ENCODE results near the gene PDE4D.

Gene PDE4D

DNA sequence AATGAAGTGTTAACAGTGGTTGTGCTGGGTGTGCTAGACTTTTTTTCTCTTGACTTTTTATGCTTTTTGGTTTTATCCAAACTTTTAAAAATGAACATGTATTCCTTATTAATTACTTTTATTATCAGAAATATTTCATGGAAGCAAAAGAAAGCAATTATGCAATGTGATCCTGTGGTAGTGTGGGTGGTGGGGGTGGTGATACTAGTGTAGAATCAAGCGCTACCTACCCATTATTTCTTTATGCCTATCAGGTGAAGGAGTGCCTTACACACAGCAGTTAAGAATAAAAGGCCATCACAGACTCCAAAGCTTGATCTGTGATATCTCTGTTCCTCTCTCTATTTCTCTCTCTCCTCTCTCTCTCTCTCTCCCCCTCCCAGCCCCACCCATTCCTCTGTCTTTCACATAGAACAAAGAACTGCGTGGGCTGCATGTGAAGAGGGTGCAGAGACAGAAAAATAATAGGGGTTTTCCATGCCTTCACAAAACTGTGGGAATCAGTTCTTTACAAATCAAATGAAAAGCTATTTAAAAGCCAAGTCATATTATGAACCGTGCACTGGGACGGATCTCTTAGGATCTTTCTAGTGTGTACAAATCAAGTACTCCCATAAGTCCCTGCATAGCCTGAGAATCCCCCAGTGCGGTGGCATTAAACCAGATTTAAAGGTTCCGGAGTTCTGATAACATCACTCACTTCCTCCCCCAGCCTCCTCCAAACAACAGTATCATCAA lies 959.5 kb downstream of the PDE4D start:
- peak; percentile 64 for DNase-seq

DNA sequence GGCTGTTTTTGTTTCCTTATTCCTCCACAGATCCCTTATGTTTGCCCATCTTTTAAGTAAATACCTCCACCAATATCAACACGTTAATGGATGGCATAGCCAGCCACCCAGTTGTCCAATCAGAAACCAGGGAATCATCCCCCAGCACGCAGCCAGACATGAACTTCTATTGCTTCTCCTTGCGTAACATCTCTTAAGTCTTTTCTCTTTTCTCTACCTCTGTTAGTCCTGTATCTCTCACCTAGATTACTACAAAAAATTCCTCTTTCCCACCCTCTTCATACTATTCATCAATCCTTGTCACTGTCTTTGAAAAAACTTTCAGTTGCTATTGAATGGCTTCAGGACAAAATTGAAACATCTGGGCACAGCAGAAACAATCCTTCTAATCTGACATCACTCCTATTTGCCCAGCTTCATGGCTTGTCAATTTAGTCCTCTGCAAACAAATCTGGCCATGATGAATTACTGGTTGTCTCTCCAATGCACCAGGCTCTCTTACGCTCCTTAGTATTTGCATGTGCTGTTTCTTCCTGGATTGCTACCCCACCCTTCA lies 961.4 kb downstream of the PDE4D start:
- no peak for DNase-seq

DNA sequence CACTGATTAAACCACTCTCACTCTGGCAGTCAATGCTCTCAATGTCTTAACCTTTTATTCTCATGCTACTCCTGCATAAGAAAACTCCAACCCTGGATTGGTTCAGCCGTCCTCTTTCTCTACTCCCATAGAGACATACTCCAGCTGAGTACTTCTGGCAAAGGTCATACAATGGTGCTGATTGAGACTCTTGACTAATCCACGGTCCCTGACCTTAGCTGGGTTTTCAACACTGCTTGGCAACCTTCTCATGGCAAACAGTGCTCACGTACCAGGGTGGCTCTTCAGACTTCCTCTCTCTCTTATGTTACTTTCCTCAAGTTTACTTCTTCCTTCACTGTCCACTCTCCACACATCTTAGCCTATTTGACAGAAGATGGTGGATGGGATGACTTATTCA lies 963.0 kb downstream of the PDE4D start:
- no peak for DNase-seq

DNA sequence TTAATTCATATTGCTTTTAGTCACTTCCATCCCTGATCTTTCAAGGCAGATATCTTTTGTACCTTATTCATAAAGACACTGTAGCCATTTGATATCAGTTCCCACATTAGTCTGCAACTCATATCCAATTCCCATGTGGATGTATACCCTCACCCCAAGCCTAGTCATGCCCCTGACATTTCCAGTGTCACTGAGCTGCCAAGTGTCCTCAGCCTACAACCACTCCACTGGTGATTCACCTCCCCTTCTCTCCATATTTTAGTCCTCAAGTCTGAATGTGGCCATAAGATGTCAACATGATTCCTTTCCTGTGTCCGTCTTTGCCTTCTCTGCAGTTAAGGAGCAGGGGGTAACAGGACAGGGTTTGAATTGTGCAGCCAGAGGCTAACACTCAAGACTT lies 963.8 kb downstream of the PDE4D start:
- DNase-seq, result no peak

DNA sequence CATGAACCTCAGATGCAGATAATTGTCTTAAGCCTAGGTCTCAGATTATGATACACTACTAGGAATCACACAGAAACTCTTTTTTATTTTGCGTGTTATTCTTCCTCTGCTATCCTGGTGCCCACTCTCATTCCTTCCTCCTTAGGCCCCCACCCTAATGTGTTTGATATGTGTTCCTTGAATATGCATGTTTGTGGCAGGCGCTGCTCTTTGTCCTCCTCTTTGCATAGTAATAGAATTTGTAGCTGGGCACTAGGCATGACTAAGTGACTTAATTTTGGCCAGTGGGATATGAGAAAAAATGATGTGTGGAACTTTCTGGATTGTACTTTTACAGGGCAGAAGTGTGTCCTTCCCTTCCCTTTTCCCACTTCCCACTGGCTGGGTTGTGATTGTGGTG lies 965.6 kb downstream of the PDE4D start:
- no peak for DNase-seq

DNA sequence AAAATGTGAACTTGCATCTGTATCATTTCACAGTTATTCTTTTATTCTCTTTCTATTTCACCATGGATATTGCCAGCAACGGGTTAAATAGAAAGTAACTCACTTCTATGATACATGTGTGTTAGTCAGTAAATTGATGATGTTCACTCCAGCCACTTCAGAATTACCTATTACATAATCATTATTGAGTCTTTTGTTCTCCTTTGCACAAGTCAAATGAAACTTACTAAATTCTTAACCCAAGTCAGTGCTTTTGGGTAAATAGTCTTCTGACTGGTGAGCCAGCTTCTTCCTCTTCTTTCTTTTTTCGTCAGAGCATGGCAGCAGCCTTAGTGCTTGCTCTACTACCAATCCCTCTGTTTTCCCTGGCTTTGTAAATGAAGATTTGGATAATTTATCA lies 966.3 kb downstream of the PDE4D start:
- DNase-seq, result no peak

- DNase-seq, result no peak
Measured at GRCh38 chr5:58926541-58926935, 967.0 kb downstream of the PDE4D start.

DNA sequence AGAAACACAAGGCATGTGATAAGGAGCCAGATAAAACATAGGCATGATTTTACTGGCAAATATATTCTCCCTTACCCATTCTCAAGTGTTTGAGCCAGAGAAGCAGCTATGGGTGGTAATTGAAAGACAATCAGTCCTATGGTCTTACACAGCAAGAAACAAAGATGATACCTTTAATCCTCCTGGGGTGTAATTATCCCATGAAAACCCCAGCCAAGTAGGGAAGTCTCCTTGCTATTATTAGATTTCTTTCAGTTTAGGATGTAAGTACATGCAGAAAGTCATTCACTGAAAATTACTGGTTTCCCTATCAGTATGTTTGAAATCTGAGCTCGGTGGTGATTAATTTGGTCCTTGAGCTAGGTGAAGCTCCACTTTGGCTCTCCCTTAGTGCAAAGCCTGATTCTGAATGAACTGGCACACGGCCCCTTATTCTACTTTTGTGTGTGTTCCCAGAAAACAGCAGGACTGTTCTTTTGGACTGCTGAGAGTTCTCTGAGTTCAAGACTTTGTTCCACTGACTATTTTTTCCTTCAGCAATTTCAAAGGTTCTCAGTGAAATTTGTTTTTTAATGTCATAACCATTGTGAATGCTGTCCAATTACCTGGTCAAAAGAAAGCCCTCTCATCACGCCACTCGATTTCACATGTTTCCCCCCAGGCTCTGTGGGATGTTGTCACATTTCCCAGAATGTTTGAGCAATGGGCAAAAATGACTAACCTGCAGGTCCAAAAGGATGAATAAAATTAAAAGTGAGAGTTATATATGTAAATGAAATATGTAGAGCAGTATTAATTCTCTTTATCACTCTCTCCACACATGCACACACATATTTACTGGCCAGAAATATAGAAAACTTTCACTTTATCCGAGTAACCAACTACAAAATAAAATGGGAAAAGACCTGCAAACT lies 967.6 kb downstream of the PDE4D start:
- no peak for DNase-seq

GRCh38 chr5:58924306-58924705 lies 969.2 kb downstream of the PDE4D start:
- DNase-seq, result no peak

- no peak for DNase-seq
Measured at GRCh38 chr5:58923355-58923754, 970.2 kb downstream of the PDE4D start.

DNA sequence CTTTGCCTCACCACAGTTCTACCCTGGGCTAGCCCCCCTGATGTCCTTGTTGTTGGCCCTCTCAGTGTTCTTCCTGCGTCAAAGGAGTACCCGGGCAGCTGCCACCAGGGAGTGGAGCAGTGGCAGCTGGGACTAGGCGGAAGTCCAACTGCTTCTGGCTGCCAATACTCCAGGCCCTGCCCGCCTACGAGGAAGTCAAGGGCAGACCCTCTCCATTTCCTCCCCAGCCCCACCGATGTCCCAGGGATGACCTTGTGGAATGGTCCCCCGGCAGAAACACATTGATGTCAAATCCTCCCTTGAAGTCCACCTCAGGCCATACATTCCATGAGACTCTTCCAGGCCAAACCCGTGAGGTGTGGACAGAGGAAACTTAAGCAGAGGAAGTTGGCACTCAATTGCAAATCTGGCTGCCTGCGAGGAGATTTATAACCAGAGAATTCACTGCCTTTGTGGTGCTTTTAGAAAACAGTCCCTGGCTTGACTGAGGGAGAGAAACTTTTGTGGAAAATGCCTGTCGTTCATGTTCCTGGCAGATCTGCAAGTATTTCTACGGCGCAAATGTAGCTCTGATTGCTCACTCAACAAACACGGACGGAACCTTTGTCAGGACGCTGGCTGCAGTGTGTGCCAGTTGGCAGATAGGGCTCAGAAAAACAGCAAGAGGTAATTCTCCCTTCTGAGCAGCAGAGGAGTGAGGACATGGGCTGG lies 970.9 kb downstream of the PDE4D start:
- DNase-seq, result no peak

- no peak for DNase-seq
Measured at GRCh38 chr5:58921159-58921558, 972.4 kb downstream of the PDE4D start.

- no peak for DNase-seq
Measured at GRCh38 chr5:58919833-58920232, 973.7 kb downstream of the PDE4D start.

Data from CD4-positive, alpha-beta T cell treated with Interleukin-4 for 4 hours (primary cell).